ENCODE results near the gene TUT7.
A peak's percentile ranks its signal among the peaks of the same experiment; 100 is the strongest.
"Not testable (repeated sequence)": the region's sequence is repeated elsewhere in the genome, so short reads cannot be mapped to it uniquely, and the experiment has no call there.

Gene TUT7

GRCh38 chr9:86354011-86354817 lies at the start of gene TUT7:
TUT7 (minus strand) TSS chr9:86354410; CDS start chr9:86353199, 1,211 bp downstream.
- peak; percentile 50 for DNase-seq

GRCh38 chr9:86402591-86402990 lies 48.4 kb upstream of the TUT7 start:
- no peak for DNase-seq

GRCh38 chr9:86396412-86396811 lies 42.2 kb upstream of the TUT7 start:
- no peak for DNase-seq

GRCh38 chr9:86390184-86390583 lies 36.0 kb upstream of the TUT7 start:
- DNase-seq: not testable (repeated sequence)

- DNase-seq: no peak
These were observed 35.4 kb upstream of the TUT7 start for GRCh38 chr9:86389628-86390027.

- DNase-seq: no peak
These were observed 33.2 kb upstream of the TUT7 start for GRCh38 chr9:86387376-86387775.

- not testable (repeated sequence) for DNase-seq
These were observed 28.8 kb upstream of the TUT7 start for GRCh38 chr9:86383000-86383399.

- DNase-seq: no peak
These were observed 21.8 kb upstream of the TUT7 start for GRCh38 chr9:86376016-86376415.

GRCh38 chr9:86369810-86370209 lies 15.6 kb upstream of the TUT7 start:
- no peak for DNase-seq

- no peak for DNase-seq
These were observed 14.8 kb upstream of the TUT7 start for GRCh38 chr9:86368871-86369521.

GRCh38 chr9:86361176-86361575 lies 7.0 kb upstream of the TUT7 start:
- no peak for DNase-seq

- DNase-seq: no peak
These were observed 5.1 kb upstream of the TUT7 start for GRCh38 chr9:86359151-86359879.

GRCh38 chr9:86356871-86357866 lies 3.0 kb upstream of the TUT7 start:
- no peak for DNase-seq

GRCh38 chr9:86355814-86356213 lies 1.6 kb upstream of the TUT7 start:
- DNase-seq: no peak

- DNase-seq: no peak
These were observed 654 bp upstream of the TUT7 start for GRCh38 chr9:86354818-86355309.

- DNase-seq: no peak
These were observed 577 bp downstream of the TUT7 start for GRCh38 chr9:86353655-86354010.

GRCh38 chr9:86352440-86353077 lies 1.7 kb downstream of the TUT7 start:
- no peak for DNase-seq

GRCh38 chr9:86351880-86352279 lies 2.3 kb downstream of the TUT7 start:
- DNase-seq: no peak

GRCh38 chr9:86350006-86350760 lies 4.0 kb downstream of the TUT7 start:
- DNase-seq: no peak

GRCh38 chr9:86349271-86349670 lies 4.9 kb downstream of the TUT7 start:
- no peak for DNase-seq

GRCh38 chr9:86347991-86348390 lies 6.2 kb downstream of the TUT7 start:
- DNase-seq: no peak

Data from GOT3 (cell line).